ENCODE data around the gene UTS2B.

The UTS2B gene

GRCh38 chr3:191361456-191361855, 31.1 kb upstream of the UTS2B start:
- Histone ChIP-seq H3K9ac (ENCODE audit: insufficient read length, low read depth) (no peak overlapping the region), H3K36me3 (ENCODE audit: insufficient read depth, insufficient read length, low read length) (peaks cover 50% of the 10 kb centered on the region), H3K9me3 (ENCODE audit: insufficient read depth, low read length) (no peaks in the 10 kb centered on the region), H3K27me3 (ENCODE audit: insufficient read depth, insufficient read length) (no peaks in the 10 kb centered on the region), H3K4me1 (ENCODE audit: insufficient read depth, insufficient read length) (no peaks in the 10 kb centered on the region), H3K4me3 (ENCODE audit: insufficient read length, low read depth) (no peak overlapping the region)
- TF ChIP-seq SUZ12 (IDR thresholded peaks at IDR 0.05; ENCODE audit: extremely low read depth, insufficient read depth, insufficient read length): no peak
- no peak for TF ChIP-seq YY1 (IDR thresholded peaks at IDR 0.05; ENCODE audit: insufficient read depth, insufficient read length)
- no peak for TF ChIP-seq ZNF274 (IDR thresholded peaks at IDR 0.05; ENCODE audit: low read depth, low read length)
- DNase-seq (ENCODE audit: low read depth, low spot score): no peak

GRCh38 chr3:191360620-191361019, 30.3 kb upstream of the UTS2B start:
- H3K4me1 ChIP-seq (ENCODE audit: insufficient read depth, insufficient read length): no peaks in the 10 kb centered on the region
- peaks cover 50% of the 10 kb centered on the region for H3K36me3 ChIP-seq (ENCODE audit: insufficient read depth, insufficient read length, low read length)
- no peak for DNase-seq (ENCODE audit: low read depth, low spot score)
- H3K27me3 ChIP-seq (ENCODE audit: insufficient read depth, insufficient read length): no peaks in the 10 kb centered on the region
- TF ChIP-seq ZNF274 (IDR thresholded peaks at IDR 0.05; ENCODE audit: low read depth, low read length) (no peak), YY1 (IDR thresholded peaks at IDR 0.05; ENCODE audit: insufficient read depth, insufficient read length) (no peak), SUZ12 (IDR thresholded peaks at IDR 0.05; ENCODE audit: extremely low read depth, insufficient read depth, insufficient read length) (no peak)
- H3K9ac ChIP-seq (ENCODE audit: insufficient read length, low read depth): no peak overlapping the region
- no peak overlapping the region for H3K4me3 ChIP-seq (ENCODE audit: insufficient read length, low read depth)
- no peaks in the 10 kb centered on the region for H3K9me3 ChIP-seq (ENCODE audit: insufficient read depth, low read length)

GRCh38 chr3:191358929-191359328, 28.6 kb upstream of the UTS2B start:
- Histone ChIP-seq H3K4me3 (ENCODE audit: insufficient read length, low read depth) (no peak overlapping the region), H3K4me1 (ENCODE audit: insufficient read depth, insufficient read length) (no peaks in the 10 kb centered on the region), H3K9me3 (ENCODE audit: insufficient read depth, low read length) (no peaks in the 10 kb centered on the region), H3K27me3 (ENCODE audit: insufficient read depth, insufficient read length) (no peaks in the 10 kb centered on the region), H3K36me3 (ENCODE audit: insufficient read depth, insufficient read length, low read length) (peaks cover 46% of the 10 kb centered on the region), H3K9ac (ENCODE audit: insufficient read length, low read depth) (no peak overlapping the region)
- no peak for TF ChIP-seq SUZ12 (IDR thresholded peaks at IDR 0.05; ENCODE audit: extremely low read depth, insufficient read depth, insufficient read length)
- no peak for TF ChIP-seq ZNF274 (IDR thresholded peaks at IDR 0.05; ENCODE audit: low read depth, low read length)
- TF ChIP-seq YY1 (IDR thresholded peaks at IDR 0.05; ENCODE audit: insufficient read depth, insufficient read length): no peak
- peak; percentile 16 for DNase-seq (ENCODE audit: low read depth, low spot score)

- TF ChIP-seq YY1 (IDR thresholded peaks at IDR 0.05; ENCODE audit: insufficient read depth, insufficient read length) (no peak), ZNF274 (IDR thresholded peaks at IDR 0.05; ENCODE audit: low read depth, low read length) (no peak), SUZ12 (IDR thresholded peaks at IDR 0.05; ENCODE audit: extremely low read depth, insufficient read depth, insufficient read length) (no peak)
- H3K9ac ChIP-seq (ENCODE audit: insufficient read length, low read depth): no peak overlapping the region
- H3K4me3 ChIP-seq (ENCODE audit: insufficient read length, low read depth): no peak overlapping the region
- DNase-seq (ENCODE audit: low read depth, low spot score): no peak
- no peaks in the 10 kb centered on the region for H3K4me1 ChIP-seq (ENCODE audit: insufficient read depth, insufficient read length)
- no peaks in the 10 kb centered on the region for H3K27me3 ChIP-seq (ENCODE audit: insufficient read depth, insufficient read length)
- H3K36me3 ChIP-seq (ENCODE audit: insufficient read depth, insufficient read length, low read length): peaks cover 41% of the 10 kb centered on the region
- H3K9me3 ChIP-seq (ENCODE audit: insufficient read depth, low read length): no peaks in the 10 kb centered on the region
These were observed 27.6 kb upstream of the UTS2B start for GRCh38 chr3:191357909-191358308.

GRCh38 chr3:191356631-191357439, 26.5 kb upstream of the UTS2B start:
- TF ChIP-seq ZNF274 (IDR thresholded peaks at IDR 0.05; ENCODE audit: low read depth, low read length): no peak
- no peak for TF ChIP-seq YY1 (IDR thresholded peaks at IDR 0.05; ENCODE audit: insufficient read depth, insufficient read length)
- no peak for TF ChIP-seq SUZ12 (IDR thresholded peaks at IDR 0.05; ENCODE audit: extremely low read depth, insufficient read depth, insufficient read length)
- H3K9me3 ChIP-seq (ENCODE audit: insufficient read depth, low read length): no peaks in the 10 kb centered on the region
- H3K27me3 ChIP-seq (ENCODE audit: insufficient read depth, insufficient read length): no peaks in the 10 kb centered on the region
- no peaks in the 10 kb centered on the region for H3K4me1 ChIP-seq (ENCODE audit: insufficient read depth, insufficient read length)
- no peak overlapping the region for H3K4me3 ChIP-seq (ENCODE audit: insufficient read length, low read depth)
- H3K36me3 ChIP-seq (ENCODE audit: insufficient read depth, insufficient read length, low read length): peaks cover 30% of the 10 kb centered on the region
- H3K9ac ChIP-seq (ENCODE audit: insufficient read length, low read depth): no peak overlapping the region
- no peak for DNase-seq (ENCODE audit: low read depth, low spot score)

GRCh38 chr3:191355406-191355805, 25.1 kb upstream of the UTS2B start:
- TF ChIP-seq YY1 (IDR thresholded peaks at IDR 0.05; ENCODE audit: insufficient read depth, insufficient read length) (no peak), ZNF274 (IDR thresholded peaks at IDR 0.05; ENCODE audit: low read depth, low read length) (no peak), SUZ12 (IDR thresholded peaks at IDR 0.05; ENCODE audit: extremely low read depth, insufficient read depth, insufficient read length) (no peak)
- Histone ChIP-seq H3K27me3 (ENCODE audit: insufficient read depth, insufficient read length) (no peaks in the 10 kb centered on the region), H3K4me3 (ENCODE audit: insufficient read length, low read depth) (no peak overlapping the region), H3K4me1 (ENCODE audit: insufficient read depth, insufficient read length) (no peaks in the 10 kb centered on the region), H3K36me3 (ENCODE audit: insufficient read depth, insufficient read length, low read length) (peaks cover 16% of the 10 kb centered on the region), H3K9ac (ENCODE audit: insufficient read length, low read depth) (no peak overlapping the region), H3K9me3 (ENCODE audit: insufficient read depth, low read length) (no peaks in the 10 kb centered on the region)
- DNase-seq (ENCODE audit: low read depth, low spot score): no peak

GRCh38 chr3:191353022-191353777, 22.9 kb upstream of the UTS2B start:
- no peaks in the 10 kb centered on the region for H3K9me3 ChIP-seq (ENCODE audit: insufficient read depth, low read length)
- H3K9ac ChIP-seq (ENCODE audit: insufficient read length, low read depth): no peak overlapping the region
- no peak for TF ChIP-seq YY1 (IDR thresholded peaks at IDR 0.05; ENCODE audit: insufficient read depth, insufficient read length)
- TF ChIP-seq SUZ12 (IDR thresholded peaks at IDR 0.05; ENCODE audit: extremely low read depth, insufficient read depth, insufficient read length): no peak
- H3K4me1 ChIP-seq (ENCODE audit: insufficient read depth, insufficient read length): no peaks in the 10 kb centered on the region
- H3K4me3 ChIP-seq (ENCODE audit: insufficient read length, low read depth): no peak overlapping the region
- DNase-seq (ENCODE audit: low read depth, low spot score): no peak
- no peaks in the 10 kb centered on the region for H3K27me3 ChIP-seq (ENCODE audit: insufficient read depth, insufficient read length)
- peaks cover 4% of the 10 kb centered on the region for H3K36me3 ChIP-seq (ENCODE audit: insufficient read depth, insufficient read length, low read length)

All from NT2/D1 (cell line).